HG02943 (cell line): ENCODE measurements around the gene CACNA2D2.

Source experiments
- ATAC-seq: cut with Tn5 transposase; IDR thresholded peaks from one replicate; pipeline ENCODE4 v1.9.1; 2021; ENCODE audit warnings: mild to moderate bottlenecking, low read depth, moderate library complexity; ENCODE audit not compliant: unreplicated experiment

CACNA2D2 gene

DNA sequence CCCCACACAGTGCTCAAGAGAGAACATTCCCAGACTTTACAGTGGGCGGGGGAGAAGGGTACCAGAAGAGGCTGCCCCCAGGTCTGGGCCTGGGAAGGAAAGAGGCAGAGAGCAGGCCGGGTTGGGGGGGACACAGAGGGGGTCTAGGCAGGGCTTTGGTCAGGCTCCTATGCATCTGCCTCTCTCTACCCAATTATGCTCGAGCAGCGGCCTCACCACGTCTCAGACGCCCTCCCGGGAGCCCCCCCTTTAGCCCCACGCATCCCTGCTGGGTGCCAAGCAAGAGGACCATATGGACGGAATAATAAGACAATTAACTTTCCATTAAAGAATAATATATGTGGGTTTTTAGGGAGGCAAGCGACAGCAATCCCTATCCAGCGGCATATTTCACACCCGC is 32.8 kb downstream of the CACNA2D2 start:
- no peak for ATAC-seq

- ATAC-seq: no peak
Measured at GRCh38 chr3:50467919-50468318, 35.5 kb downstream of the CACNA2D2 start.

DNA sequence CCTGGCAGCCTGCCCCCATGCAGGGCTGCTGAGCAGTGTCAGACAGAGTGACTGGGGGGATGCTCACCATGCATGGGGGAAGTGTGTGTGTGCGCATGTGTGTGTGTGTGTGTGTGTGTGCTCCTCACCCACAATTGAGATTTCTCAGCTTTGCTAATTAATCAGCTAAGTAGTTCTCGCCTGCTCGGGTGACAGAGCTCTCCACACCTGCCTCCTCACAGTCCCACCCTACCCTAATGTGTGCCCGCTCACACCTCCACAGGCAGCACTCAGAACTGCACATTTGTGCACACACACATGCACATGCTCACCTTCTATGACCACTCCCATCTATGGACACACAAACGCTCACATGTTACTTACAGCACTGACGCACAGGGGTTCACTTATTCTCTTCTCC is 37.3 kb downstream of the CACNA2D2 start:
- no peak for ATAC-seq

DNA sequence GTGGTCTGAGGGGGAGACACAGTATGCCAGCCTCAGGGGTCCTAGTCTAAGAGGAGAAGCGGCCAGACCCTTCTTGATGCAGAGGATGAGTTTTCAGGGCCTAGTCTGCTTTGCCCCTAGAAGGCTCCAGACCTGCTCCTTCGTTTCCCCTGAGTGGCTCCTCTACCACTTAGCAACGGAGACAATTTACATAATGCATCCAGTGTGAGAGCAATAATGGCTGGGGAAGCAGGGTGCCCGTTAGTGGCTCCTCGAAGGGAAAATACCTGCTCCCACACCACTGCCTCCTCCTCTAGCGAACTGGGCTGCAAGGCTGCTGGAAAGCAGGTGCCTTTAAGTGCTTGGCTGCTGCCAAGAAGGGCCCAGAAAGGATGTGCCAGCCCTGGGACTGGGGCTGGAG is 38.9 kb downstream of the CACNA2D2 start:
- ATAC-seq: no peak

GRCh38 chr3:50459785-50460184 is 43.6 kb downstream of the CACNA2D2 start:
- no peak for ATAC-seq

DNA sequence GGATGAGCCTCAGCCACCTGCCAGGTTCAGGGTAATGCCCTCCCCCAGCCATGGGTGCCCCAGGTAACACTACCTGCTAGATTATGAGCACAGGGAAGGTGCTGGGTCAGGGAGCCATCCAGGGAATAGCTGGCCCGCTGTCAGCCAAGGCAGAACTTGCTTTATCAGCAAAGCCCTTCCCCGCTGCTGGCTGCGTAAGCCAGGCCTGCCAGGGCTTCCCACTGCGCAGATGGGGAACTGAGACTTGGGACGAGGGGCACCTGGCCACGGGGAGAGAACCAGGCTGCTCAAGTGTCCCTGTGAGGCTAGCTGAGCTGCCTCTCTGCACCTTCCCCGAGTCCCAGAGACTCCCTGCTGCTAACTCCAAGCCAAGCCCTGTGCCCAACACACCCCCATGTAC is 45.4 kb downstream of the CACNA2D2 start:
- ATAC-seq: no peak

GRCh38 chr3:50455161-50456018 is 48.0 kb downstream of the CACNA2D2 start:
- no peak for ATAC-seq

- ATAC-seq: no peak
Measured at GRCh38 chr3:50454481-50455070, 48.9 kb downstream of the CACNA2D2 start.

GRCh38 chr3:50453907-50454306 is 49.5 kb downstream of the CACNA2D2 start:
- ATAC-seq: no peak

GRCh38 chr3:50450209-50450921 is 53.1 kb downstream of the CACNA2D2 start:
- no peak for ATAC-seq

- ATAC-seq: no peak
Measured at GRCh38 chr3:50448752-50449539, 54.5 kb downstream of the CACNA2D2 start.

DNA sequence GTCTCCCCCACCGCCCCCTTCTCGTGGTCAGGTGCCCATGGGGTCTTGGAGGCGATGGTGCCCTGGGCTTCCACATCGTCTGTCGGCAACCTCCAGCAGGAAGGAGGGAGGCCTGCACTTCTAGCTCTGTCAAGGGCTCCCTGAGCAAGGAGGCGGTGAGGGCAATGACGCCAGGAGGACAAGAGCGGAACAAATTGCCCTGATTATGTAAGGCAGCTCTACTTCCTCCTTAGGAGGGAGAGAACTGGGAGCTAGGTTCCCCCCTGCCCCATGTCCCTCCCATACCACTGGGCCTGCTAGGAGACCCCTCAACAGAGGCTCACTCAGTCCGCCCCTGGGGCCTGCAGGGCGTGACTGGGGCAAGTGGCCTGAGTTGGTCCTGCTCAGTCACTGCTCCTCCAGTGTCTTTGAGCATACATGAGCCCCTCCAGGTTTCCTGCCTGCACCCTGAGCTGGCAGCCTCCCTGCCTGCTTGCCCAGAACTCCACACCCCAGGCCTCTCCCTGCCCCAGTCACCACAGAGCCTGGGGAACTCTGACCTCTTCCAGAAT is 56.1 kb downstream of the CACNA2D2 start:
- no peak for ATAC-seq

GRCh38 chr3:50445919-50446318 is 57.5 kb downstream of the CACNA2D2 start:
- no peak for ATAC-seq

- no peak for ATAC-seq
Measured at GRCh38 chr3:50444782-50445181, 58.7 kb downstream of the CACNA2D2 start.

GRCh38 chr3:50444213-50444612 is 59.2 kb downstream of the CACNA2D2 start:
- no peak for ATAC-seq

- ATAC-seq: no peak
Measured at GRCh38 chr3:50442945-50443579, 60.4 kb downstream of the CACNA2D2 start.

- ATAC-seq: no peak
Measured at GRCh38 chr3:50441424-50442217, 61.8 kb downstream of the CACNA2D2 start.

DNA sequence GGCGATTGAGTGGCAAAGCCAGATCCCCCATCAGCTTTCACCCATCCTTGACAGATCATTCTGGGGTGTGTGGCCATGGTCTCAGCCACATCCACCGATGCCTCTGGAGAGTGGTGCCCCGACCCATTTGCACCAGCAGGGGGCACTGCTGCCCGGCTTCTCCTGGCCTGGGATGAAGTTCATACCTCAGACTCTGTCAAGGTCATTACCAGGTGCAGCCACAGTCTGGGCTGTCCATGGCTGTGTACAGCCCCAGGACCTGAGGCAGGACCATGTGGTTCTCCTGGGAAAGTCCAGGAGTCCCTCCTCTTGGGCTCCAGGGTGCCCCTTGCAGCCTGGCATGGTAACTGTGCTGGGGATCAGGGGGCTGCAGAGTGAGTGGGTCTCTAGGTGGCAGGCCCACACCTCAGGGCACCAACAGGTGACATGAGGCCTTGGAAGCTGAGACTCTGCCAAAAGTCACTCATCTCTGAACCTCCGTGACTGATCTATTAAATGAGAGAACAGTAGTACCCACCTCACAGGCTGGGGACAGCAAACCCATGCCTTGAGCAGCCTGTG is 67.2 kb downstream of the CACNA2D2 start:
- ATAC-seq: no peak
